HG02798 (cell line): ENCODE data around the gene STX19.
A peak's percentile ranks its signal among the peaks of the same experiment; 100 is the strongest.
"Not testable (repeated sequence)": the region's sequence is repeated elsewhere in the genome, so short reads cannot be mapped to it uniquely, and the experiment has no call there.

Experiments used
- ATAC-seq: cut with Tn5 transposase; IDR thresholded peaks from one replicate; pipeline ENCODE4 v1.9.1; 2021; ENCODE audit warnings: mild to moderate bottlenecking; ENCODE audit not compliant: unreplicated experiment, poor library complexity

The STX19 gene

GRCh38 chr3:94028093-94028837, at the start of gene STX19:
STX19 (minus strand) TSS chr3:94028597; CDS start chr3:94015269, 13,328 bp downstream.
- ATAC-seq = no peak

GRCh38 chr3:94076055-94076454, 47.7 kb upstream of the STX19 start:
- no peak for ATAC-seq

GRCh38 chr3:94071713-94072284, 43.4 kb upstream of the STX19 start:
- ATAC-seq = peak; percentile 74

- peak; percentile 56 for ATAC-seq
These were observed 42.0 kb upstream of the STX19 start for GRCh38 chr3:94070341-94070911.

- no peak for ATAC-seq
These were observed 40.9 kb upstream of the STX19 start for GRCh38 chr3:94069194-94069813.

- no peak for ATAC-seq
These were observed 38.4 kb upstream of the STX19 start for GRCh38 chr3:94066506-94067500.

- no peak for ATAC-seq
These were observed 37.6 kb upstream of the STX19 start for GRCh38 chr3:94065819-94066480.

- ATAC-seq = no peak
These were observed 36.7 kb upstream of the STX19 start for GRCh38 chr3:94065122-94065521.

GRCh38 chr3:94064243-94064860, 36.0 kb upstream of the STX19 start:
- no peak for ATAC-seq

GRCh38 chr3:94063496-94064119, 35.2 kb upstream of the STX19 start:
- no peak for ATAC-seq

- ATAC-seq = peak; percentile 96
These were observed 34.4 kb upstream of the STX19 start, which contains the start of the genes DHFR2 and NSUN3 for GRCh38 chr3:94062513-94063404. DHFR2 (minus strand) TSS chr3:94062916; CDS start chr3:94061511, 1,405 bp downstream. NSUN3 (plus strand) TSS chr3:94063061; CDS start chr3:94063127, 66 bp downstream.

- no peak for ATAC-seq
These were observed 32.9 kb upstream of the STX19 start for GRCh38 chr3:94061297-94061696.

- ATAC-seq = no peak
These were observed 22.1 kb upstream of the STX19 start for GRCh38 chr3:94050546-94050945.

- no peak for ATAC-seq
These were observed 20.9 kb upstream of the STX19 start for GRCh38 chr3:94049267-94049666.

- ATAC-seq = no peak
These were observed 18.1 kb upstream of the STX19 start for GRCh38 chr3:94046533-94046932.

- not testable (repeated sequence) for ATAC-seq
These were observed 15.9 kb upstream of the STX19 start for GRCh38 chr3:94044100-94044936.

- no peak for ATAC-seq
These were observed 14.9 kb upstream of the STX19 start for GRCh38 chr3:94043285-94043684.
